Stomach (tissue), 4 donors: ENCODE data around the gene HTATSF1.

Experiments used
- EP300 ChIP-seq: sonication (generic); formaldehyde crosslinking; IDR thresholded peaks from one replicate; pipeline ENCODE4 v1.6.1; 2017; ENCODE audit warnings: antibody characterized with exemption
- POLR2AphosphoS5 ChIP-seq, 3 donors: sonication (generic); formaldehyde crosslinking; IDR thresholded peaks; one replicate each; pipeline ENCODE4 v1.6.1; 2016; ENCODE audit warnings: antibody characterized with exemption in 3 of 3
- TF ChIP-seq, protein P1 (sequence below), 7 experiments: fragments of 450-650 bp in 4 of 7; fragments of 200-600 bp in 3 of 7; sonication (generic) in 3 of 7; IDR thresholded peaks; one replicate each; pipeline ENCODE4 v1.5.1; 2016 to 2019; ENCODE audit warnings: antibody characterized with exemption in 7 of 7, control low read depth in 2 of 7, mild to moderate bottlenecking in 1 of 7

- no peak for TF ChIP-seq EP300
- TF ChIP-seq, protein P1, sequence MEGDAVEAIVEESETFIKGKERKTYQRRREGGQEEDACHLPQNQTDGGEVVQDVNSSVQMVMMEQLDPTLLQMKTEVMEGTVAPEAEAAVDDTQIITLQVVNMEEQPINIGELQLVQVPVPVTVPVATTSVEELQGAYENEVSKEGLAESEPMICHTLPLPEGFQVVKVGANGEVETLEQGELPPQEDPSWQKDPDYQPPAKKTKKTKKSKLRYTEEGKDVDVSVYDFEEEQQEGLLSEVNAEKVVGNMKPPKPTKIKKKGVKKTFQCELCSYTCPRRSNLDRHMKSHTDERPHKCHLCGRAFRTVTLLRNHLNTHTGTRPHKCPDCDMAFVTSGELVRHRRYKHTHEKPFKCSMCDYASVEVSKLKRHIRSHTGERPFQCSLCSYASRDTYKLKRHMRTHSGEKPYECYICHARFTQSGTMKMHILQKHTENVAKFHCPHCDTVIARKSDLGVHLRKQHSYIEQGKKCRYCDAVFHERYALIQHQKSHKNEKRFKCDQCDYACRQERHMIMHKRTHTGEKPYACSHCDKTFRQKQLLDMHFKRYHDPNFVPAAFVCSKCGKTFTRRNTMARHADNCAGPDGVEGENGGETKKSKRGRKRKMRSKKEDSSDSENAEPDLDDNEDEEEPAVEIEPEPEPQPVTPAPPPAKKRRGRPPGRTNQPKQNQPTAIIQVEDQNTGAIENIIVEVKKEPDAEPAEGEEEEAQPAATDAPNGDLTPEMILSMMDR (IDR thresholded peaks at IDR 0.05): no peak
- no peak for TF ChIP-seq POLR2AphosphoS5 (IDR thresholded peaks at IDR 0.05)
Measured at GRCh38 chrX:136456133-136456532, 41.3 kb upstream of the HTATSF1 start.
